Glutamatergic neuron (in vitro differentiated cells): Measurements from ENCODE around the gene ABCC11. TPM values are rescaled to one million over a fixed set of nuclear protein-coding genes. Genes with fewer than 3 reads are reported as not detected.

Experiments used
- DNase-seq: peaks from one replicate; pipeline ENCODE4 v3.0.0; 2022
- H3K27ac Mint-ChIP-seq: one replicate; pipeline ENCODE4 v1.8.0; 2020; ENCODE audit warnings: mild to moderate bottlenecking, mixed read lengths, inconsistent platforms; ENCODE audit not compliant: unreplicated experiment
- H3K27me3 Mint-ChIP-seq: one replicate; pipeline ENCODE4 v1.8.0; 2020; ENCODE audit warnings: mild to moderate bottlenecking, moderate library complexity, mixed read lengths, inconsistent platforms; ENCODE audit not compliant: unreplicated experiment
- H3K36me3 Mint-ChIP-seq: one replicate; pipeline ENCODE4 v1.8.0; 2020; ENCODE audit warnings: mild to moderate bottlenecking, mixed read lengths, inconsistent platforms; ENCODE audit not compliant: unreplicated experiment
- H3K4me1 Mint-ChIP-seq: one replicate; pipeline ENCODE4 v1.8.0; 2020; ENCODE audit warnings: mild to moderate bottlenecking, low read depth, mixed read lengths, inconsistent platforms; ENCODE audit not compliant: unreplicated experiment
- H3K4me3 Mint-ChIP-seq: one replicate; pipeline ENCODE4 v1.8.0; 2020; ENCODE audit warnings: mild to moderate bottlenecking, mixed read lengths, inconsistent platforms; ENCODE audit not compliant: unreplicated experiment
- H3K9me3 Mint-ChIP-seq: one replicate; pipeline ENCODE4 v1.8.0; 2020; ENCODE audit warnings: mild to moderate bottlenecking, moderate library complexity, mixed read lengths, inconsistent platforms; ENCODE audit not compliant: unreplicated experiment
- total RNA-seq: library from RNA; stranded (reverse); fragmentation: NEBNext Ultra II Directional; extraction: Animal tissue kit (Norgen Biotek cat#: 25700); gene quantifications from one replicate; pipeline ENCODE4 v1.2.1, GENCODE V29; 2021; ENCODE audit not compliant: unreplicated experiment
- TF ChIP-seq, protein P1 (sequence below): fragments of 200-600 bp; sonication (generic); IDR thresholded peaks from one replicate; pipeline ENCODE4 v1.5.0; 2021; ENCODE audit not compliant: partially characterized antibody, unreplicated experiment

ABCC11 gene
- total RNA-seq, 1 donor from 2014 or later, result not detected

DNA sequence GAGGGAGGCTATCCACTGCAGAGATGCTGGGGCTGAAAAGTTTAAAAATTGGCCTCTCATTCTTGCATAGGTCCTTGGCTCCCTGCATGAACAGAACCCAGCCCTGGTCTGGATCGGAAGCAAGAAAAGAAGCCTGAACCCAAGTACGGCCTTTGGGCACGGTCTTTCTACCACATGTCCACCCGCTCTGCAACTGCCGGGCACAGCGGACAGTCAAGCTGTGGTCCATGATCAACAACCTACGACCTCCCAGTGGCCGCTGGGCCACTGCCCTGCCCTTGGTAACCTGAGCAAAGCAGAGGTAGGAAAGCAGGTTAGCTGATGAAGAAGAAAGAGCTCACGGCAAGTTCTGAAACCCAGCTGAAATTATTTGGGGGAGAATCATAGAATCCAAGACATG lies 95.1 kb downstream of the ABCC11 start:
- Mint-ChIP-seq H3K27me3 (no peaks in the 10 kb centered on the region), H3K9me3 (peaks cover 2% of the 10 kb centered on the region), H3K4me1 (no peaks in the 10 kb centered on the region), H3K27ac (no peak overlapping the region), H3K36me3 (no peaks in the 10 kb centered on the region), H3K4me3 (no peak overlapping the region)
- TF ChIP-seq, protein P1, sequence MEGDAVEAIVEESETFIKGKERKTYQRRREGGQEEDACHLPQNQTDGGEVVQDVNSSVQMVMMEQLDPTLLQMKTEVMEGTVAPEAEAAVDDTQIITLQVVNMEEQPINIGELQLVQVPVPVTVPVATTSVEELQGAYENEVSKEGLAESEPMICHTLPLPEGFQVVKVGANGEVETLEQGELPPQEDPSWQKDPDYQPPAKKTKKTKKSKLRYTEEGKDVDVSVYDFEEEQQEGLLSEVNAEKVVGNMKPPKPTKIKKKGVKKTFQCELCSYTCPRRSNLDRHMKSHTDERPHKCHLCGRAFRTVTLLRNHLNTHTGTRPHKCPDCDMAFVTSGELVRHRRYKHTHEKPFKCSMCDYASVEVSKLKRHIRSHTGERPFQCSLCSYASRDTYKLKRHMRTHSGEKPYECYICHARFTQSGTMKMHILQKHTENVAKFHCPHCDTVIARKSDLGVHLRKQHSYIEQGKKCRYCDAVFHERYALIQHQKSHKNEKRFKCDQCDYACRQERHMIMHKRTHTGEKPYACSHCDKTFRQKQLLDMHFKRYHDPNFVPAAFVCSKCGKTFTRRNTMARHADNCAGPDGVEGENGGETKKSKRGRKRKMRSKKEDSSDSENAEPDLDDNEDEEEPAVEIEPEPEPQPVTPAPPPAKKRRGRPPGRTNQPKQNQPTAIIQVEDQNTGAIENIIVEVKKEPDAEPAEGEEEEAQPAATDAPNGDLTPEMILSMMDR, result no peak
- no peak for DNase-seq

- Mint-ChIP-seq H3K27ac (no peak overlapping the region), H3K9me3 (peaks cover 5% of the 10 kb centered on the region)
Observed at GRCh38 chr16:48150707-48151106, 96.6 kb downstream of the ABCC11 start.

GRCh38 chr16:48146710-48147109 lies 100.6 kb downstream of the ABCC11 start:
- Mint-ChIP-seq H3K36me3 (no peaks in the 10 kb centered on the region), H3K4me1 (no peaks in the 10 kb centered on the region), H3K9me3 (peaks cover 5% of the 10 kb centered on the region), H3K27me3 (no peaks in the 10 kb centered on the region), H3K4me3 (no peak overlapping the region), H3K27ac (no peak overlapping the region)
- TF ChIP-seq, protein P1, result no peak
- no peak for DNase-seq

More at GRCh38 chr16:48150707-48151106, 96.6 kb downstream of the ABCC11 start:
- no peak for DNase-seq
- no peaks in the 10 kb centered on the region for H3K4me1 Mint-ChIP-seq
- H3K36me3 Mint-ChIP-seq, result no peaks in the 10 kb centered on the region
- no peak overlapping the region for H3K4me3 Mint-ChIP-seq
- no peaks in the 10 kb centered on the region for H3K27me3 Mint-ChIP-seq
- TF ChIP-seq, protein P1, result no peak

GRCh38 chr16:48146131-48146530 lies 101.2 kb downstream of the ABCC11 start:
- H3K4me3 Mint-ChIP-seq, result no peak overlapping the region
- no peaks in the 10 kb centered on the region for H3K36me3 Mint-ChIP-seq

GRCh38 chr16:48143812-48144368 lies 103.4 kb downstream of the ABCC11 start:
- H3K27ac Mint-ChIP-seq, result no peak overlapping the region
- no peaks in the 10 kb centered on the region for H3K27me3 Mint-ChIP-seq
- TF ChIP-seq, protein P1, result no peak
- no peak for DNase-seq
- H3K9me3 Mint-ChIP-seq, result peaks cover 7% of the 10 kb centered on the region
- H3K4me1 Mint-ChIP-seq, result no peaks in the 10 kb centered on the region
- no peaks in the 10 kb centered on the region for H3K36me3 Mint-ChIP-seq
- H3K4me3 Mint-ChIP-seq, result no peak overlapping the region

More at GRCh38 chr16:48146131-48146530, 101.2 kb downstream of the ABCC11 start:
- Mint-ChIP-seq H3K4me1 (no peaks in the 10 kb centered on the region), H3K27ac (no peak overlapping the region), H3K27me3 (no peaks in the 10 kb centered on the region), H3K9me3 (peaks cover 5% of the 10 kb centered on the region)
- TF ChIP-seq, protein P1, result no peak
- DNase-seq, result no peak
